Astrocyte (in vitro differentiated cells and primary cell): ENCODE results near the gene LRRC55.

Experiments
- EZH2 ChIP-seq: IDR thresholded peaks from 2 replicates; pipeline ENCODE4 v1.6.1; 2012; ENCODE audit warnings: mild to moderate bottlenecking, low read length, inconsistent platforms; ENCODE audit not compliant: insufficient read depth
- TF ChIP-seq, protein P1 (sequence below): IDR thresholded peaks from 2 replicates; pipeline ENCODE4 v1.5.1; 2011; ENCODE audit warnings: low read depth, mild to moderate bottlenecking, inconsistent platforms, low read length, moderate library complexity; ENCODE audit not compliant: insufficient read depth

DNA sequence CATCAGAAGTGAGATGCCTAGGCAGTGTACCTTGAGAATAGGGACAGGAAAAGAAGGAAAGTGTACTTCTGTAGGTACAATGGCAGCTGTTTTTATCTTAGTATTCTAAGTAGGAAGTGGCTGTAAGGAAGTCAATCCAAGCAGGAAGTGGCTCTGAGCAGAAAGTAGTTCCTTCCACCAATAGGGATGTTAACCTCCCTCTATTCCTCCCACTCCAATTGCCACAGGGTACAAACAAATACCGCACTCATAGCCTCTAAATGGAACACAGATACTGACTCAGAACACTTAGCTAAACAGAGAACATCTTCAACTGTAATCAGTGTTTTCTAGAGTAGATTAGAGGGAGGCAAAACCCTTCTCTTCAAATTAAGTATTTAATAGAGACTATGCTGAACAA is 10.6 kb downstream of the LRRC55 start:
- TF ChIP-seq, protein P1, sequence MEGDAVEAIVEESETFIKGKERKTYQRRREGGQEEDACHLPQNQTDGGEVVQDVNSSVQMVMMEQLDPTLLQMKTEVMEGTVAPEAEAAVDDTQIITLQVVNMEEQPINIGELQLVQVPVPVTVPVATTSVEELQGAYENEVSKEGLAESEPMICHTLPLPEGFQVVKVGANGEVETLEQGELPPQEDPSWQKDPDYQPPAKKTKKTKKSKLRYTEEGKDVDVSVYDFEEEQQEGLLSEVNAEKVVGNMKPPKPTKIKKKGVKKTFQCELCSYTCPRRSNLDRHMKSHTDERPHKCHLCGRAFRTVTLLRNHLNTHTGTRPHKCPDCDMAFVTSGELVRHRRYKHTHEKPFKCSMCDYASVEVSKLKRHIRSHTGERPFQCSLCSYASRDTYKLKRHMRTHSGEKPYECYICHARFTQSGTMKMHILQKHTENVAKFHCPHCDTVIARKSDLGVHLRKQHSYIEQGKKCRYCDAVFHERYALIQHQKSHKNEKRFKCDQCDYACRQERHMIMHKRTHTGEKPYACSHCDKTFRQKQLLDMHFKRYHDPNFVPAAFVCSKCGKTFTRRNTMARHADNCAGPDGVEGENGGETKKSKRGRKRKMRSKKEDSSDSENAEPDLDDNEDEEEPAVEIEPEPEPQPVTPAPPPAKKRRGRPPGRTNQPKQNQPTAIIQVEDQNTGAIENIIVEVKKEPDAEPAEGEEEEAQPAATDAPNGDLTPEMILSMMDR = no peak
- no peak for TF ChIP-seq EZH2
